BJ (cell line): ENCODE results near the gene PRKAG2. TPM values are rescaled to one million over a fixed set of nuclear protein-coding genes. Genes with fewer than 3 reads are reported as not detected.
A peak's percentile ranks its signal among the peaks of the same experiment; 100 is the strongest.

ENCODE experiments used
- CTCF ChIA-PET: fragments of 350-600 bp; formaldehyde crosslinking; extraction: SDS; loops from one replicate; lab custom pipeline; 2021; ENCODE audit warnings: antibody characterized with exemption, inconsistent platforms; lab: Yijun Ruan, JAX
- POLR2A ChIA-PET: fragments of 300-600 bp; sonication (Branson Sonifier 250); formaldehyde crosslinking; extraction: SDS; loops from one replicate; lab custom pipeline; 2021; ENCODE audit warnings: antibody characterized with exemption; lab: Charles Lee
- DNase-seq: peaks from one replicate; pipeline ENCODE4 v3.0.0-alpha.2; 2011; ENCODE audit warnings: low read depth
- H3K27me3 ChIP-seq: 2 replicates; pipeline ENCODE4 v1.6.0; 2011; ENCODE audit warnings: low read length; ENCODE audit not compliant: control insufficient read depth, insufficient read depth
- H3K36me3 ChIP-seq: 2 replicates; pipeline ENCODE4 v1.5.1; 2011; ENCODE audit warnings: low read length; ENCODE audit not compliant: control insufficient read depth, insufficient read depth
- H3K4me3 ChIP-seq: 2 replicates; pipeline ENCODE4 v1.5.1; 2011; ENCODE audit warnings: low read depth, mild to moderate bottlenecking, control low read depth, low read length
- polyA plus RNA-seq: library from polyadenylated mRNA; depleted of rRNA; stranded (reverse); fragments of >200 nt; gene quantifications from 2 replicates; pipeline ENCODE4 v1.2.3, GENCODE V29; 2011
- TF ChIP-seq, protein P1 (sequence below): IDR thresholded peaks from 2 replicates; pipeline ENCODE4 v1.5.1; 2011; ENCODE audit warnings: low read depth, mild to moderate bottlenecking, control low read depth, inconsistent platforms, low read length, moderate library complexity; ENCODE audit not compliant: insufficient read depth

The PRKAG2 gene
- polyA plus RNA-seq, 1 experiment: 11.3 TPM

DNA sequence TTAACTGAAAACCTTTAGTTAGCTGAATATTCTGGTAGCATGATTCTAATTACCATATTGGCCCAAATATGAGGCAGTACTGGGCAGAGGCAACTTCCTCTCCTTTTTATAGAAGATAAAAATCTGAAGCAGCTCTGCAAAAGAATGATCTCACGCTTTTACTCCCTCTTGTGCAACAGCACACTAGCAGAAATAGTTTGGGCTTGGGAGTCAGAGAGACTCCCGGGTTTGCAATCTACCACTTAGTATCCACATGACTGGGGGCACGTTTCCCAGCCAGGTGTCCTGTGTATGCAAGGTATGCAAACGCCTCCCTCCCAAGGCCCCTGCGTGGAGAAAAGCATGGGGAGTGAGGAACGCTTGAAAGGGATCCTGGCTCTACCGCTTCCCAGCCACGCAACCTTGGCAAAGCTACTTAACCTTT, 310.0 kb downstream of the PRKAG2 start:
- no peaks in the 10 kb centered on the region for H3K27me3 ChIP-seq
- H3K36me3 ChIP-seq: peaks cover 5% of the 10 kb centered on the region; the same call in 1 of the 2 replicates
- H3K4me3 ChIP-seq: no peak overlapping the region
- peak; percentile 68 for DNase-seq
- ChIA-PET CTCF (interaction anchor here (1.5 to 7.7 kb wide), 2 partner anchors 66 to 192 kb away, joined by 7 to 84 read pairs; no protein-coding TSS in a partner anchor), POLR2A (interaction anchor here (0.7 kb wide), 1 partner anchor 123 kb away, joined by 3 read pairs; no protein-coding TSS in a partner anchor)
- TF ChIP-seq, protein P1, sequence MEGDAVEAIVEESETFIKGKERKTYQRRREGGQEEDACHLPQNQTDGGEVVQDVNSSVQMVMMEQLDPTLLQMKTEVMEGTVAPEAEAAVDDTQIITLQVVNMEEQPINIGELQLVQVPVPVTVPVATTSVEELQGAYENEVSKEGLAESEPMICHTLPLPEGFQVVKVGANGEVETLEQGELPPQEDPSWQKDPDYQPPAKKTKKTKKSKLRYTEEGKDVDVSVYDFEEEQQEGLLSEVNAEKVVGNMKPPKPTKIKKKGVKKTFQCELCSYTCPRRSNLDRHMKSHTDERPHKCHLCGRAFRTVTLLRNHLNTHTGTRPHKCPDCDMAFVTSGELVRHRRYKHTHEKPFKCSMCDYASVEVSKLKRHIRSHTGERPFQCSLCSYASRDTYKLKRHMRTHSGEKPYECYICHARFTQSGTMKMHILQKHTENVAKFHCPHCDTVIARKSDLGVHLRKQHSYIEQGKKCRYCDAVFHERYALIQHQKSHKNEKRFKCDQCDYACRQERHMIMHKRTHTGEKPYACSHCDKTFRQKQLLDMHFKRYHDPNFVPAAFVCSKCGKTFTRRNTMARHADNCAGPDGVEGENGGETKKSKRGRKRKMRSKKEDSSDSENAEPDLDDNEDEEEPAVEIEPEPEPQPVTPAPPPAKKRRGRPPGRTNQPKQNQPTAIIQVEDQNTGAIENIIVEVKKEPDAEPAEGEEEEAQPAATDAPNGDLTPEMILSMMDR: no peak

DNA sequence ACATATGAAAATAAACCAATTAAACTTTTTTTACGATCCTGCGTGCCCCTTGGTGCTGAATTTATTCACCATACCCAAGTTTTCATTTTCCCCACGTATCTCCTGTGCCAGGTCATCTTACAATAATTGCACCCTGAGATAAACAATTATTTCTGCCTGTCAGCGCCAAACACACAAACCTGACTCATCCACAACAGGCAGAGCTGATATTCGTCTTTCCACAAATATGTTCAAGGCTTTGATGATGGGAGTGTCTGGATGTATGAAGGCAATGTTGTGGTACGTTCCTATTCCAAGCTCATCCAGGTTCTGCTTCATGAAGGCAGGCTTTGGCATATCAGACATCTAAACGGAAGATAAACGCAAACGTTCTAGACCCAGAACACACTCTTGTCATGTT, 311.4 kb downstream of the PRKAG2 start:
- Histone ChIP-seq H3K27me3 (no peaks in the 10 kb centered on the region), H3K36me3 (peaks cover 6% of the 10 kb centered on the region; the same call in 1 of the 2 replicates), H3K4me3 (no peak overlapping the region)
- DNase-seq: no peak
- ChIA-PET POLR2A (no interaction called here), CTCF (interaction anchor here (0.7 to 7.7 kb wide), 2 partner anchors 8 to 193 kb away, joined by 3 to 84 read pairs; no protein-coding TSS in a partner anchor)
- TF ChIP-seq, protein P1: no peak

DNA sequence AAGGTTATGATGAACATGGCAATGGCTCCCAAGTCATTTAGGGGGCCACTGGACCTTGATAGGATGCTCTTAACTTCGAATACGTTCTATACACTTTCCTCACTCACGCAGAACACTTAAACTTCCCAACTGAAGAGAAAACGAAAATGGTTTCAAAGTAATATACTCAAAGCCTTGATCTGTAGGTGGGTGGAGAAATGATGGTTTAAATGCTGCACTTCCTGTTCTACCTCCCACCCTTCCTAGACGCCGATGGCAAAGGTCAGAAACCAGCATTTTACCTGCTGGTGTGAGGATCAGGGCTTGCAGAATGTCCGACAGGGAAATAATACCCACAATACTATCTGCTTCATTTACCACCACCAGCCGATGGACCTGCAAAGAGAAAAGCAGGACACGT, 316.7 kb downstream of the PRKAG2 start:
- peaks cover 9% of the 10 kb centered on the region for H3K36me3 ChIP-seq
- CTCF ChIA-PET: no interaction called here

DNA sequence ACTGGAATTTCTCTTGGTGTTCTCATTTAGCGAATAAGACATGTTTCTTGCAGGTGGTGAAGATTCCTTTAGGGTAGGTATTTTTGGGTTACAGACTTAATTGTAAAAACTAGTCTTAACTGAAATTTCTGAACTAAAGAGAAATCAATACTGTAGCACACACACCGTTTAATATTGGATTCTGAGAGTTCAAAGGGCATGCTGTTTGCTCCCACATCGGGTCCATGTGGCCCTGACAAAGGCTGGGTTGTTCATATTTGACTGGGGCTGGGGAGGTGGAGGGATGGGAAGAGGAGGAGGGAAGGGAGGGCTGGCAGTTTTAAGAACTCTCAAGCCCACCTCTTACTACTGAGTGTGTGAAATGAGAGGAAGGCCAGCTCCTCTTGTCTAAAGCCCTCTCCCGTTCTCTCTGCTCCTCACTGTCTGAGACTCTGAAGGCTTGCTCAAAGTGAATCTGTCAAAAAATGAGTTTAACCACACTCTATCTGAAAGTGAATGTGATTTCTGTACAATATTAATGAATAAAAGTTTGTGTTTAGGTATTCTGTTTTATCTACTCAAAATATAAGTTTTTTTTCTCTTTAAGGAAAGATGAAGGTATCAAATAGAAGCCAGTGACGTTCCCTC, 317.2 kb downstream of the PRKAG2 start:
- Histone ChIP-seq H3K4me3 (no peak overlapping the region), H3K27me3 (no peaks in the 10 kb centered on the region), H3K36me3 (peaks cover 9% of the 10 kb centered on the region)
- DNase-seq: no peak
- ChIA-PET CTCF (no interaction called here), POLR2A (no interaction called here)
- TF ChIP-seq, protein P1: no peak

More for the DNA sequence above, 316.7 kb downstream of the PRKAG2 start:
- H3K27me3 ChIP-seq: no peaks in the 10 kb centered on the region
- TF ChIP-seq, protein P1: no peak
- no peak for DNase-seq
- POLR2A ChIA-PET: no interaction called here
- H3K4me3 ChIP-seq: no peak overlapping the region

DNA sequence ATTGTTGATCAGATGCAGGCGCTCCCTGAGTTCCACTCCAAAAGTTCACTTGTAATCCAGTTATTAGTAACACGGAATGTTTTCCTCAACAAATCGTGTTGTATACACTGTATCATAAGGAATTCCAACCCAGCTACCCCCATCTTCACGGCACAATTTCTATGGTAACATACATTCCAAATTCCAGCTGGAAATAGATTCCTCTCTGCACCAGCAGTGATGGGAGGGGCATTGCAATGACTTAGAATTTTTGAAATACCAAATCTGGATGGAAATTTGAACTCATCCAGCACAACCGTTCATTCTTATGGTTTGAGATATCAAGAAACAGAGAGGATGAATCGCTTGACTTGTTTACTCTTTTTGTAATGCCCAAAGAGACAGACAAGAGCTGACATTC, 318.3 kb downstream of the PRKAG2 start:
- DNase-seq: no peak
- TF ChIP-seq, protein P1: no peak
- no peaks in the 10 kb centered on the region for H3K27me3 ChIP-seq
- H3K4me3 ChIP-seq: no peak overlapping the region
- ChIA-PET POLR2A (interaction anchor here (0.5 kb wide), 1 partner anchor 54 kb away, joined by 10 read pairs; no protein-coding TSS in a partner anchor), CTCF (interaction anchor here (0.9 to 1.0 kb wide), 2 partner anchors 74 to 201 kb away, joined by 3 read pairs; no protein-coding TSS in a partner anchor)
- peaks cover 4% of the 10 kb centered on the region for H3K36me3 ChIP-seq
